GM12875 (cell line): ENCODE measurements around the gene ZNF808.
"Not testable (repeated sequence)": the region's sequence is repeated elsewhere in the genome, so short reads cannot be mapped to it uniquely, and the experiment has no call there.

ENCODE experiments used
- H3K4me3 ChIP-seq: one replicate; pipeline ENCODE4 v1.5.1; 2011; ENCODE audit warnings: low read depth, low read length, control low read depth
- CTCF ChIP-seq: IDR thresholded peaks from 2 replicates; pipeline ENCODE4 v1.5.1; 2011; ENCODE audit warnings: low read depth, mild to moderate bottlenecking, control low read depth, inconsistent platforms, low read length, moderate library complexity, borderline replicate concordance; ENCODE audit not compliant: insufficient read depth

ZNF808 gene

DNA sequence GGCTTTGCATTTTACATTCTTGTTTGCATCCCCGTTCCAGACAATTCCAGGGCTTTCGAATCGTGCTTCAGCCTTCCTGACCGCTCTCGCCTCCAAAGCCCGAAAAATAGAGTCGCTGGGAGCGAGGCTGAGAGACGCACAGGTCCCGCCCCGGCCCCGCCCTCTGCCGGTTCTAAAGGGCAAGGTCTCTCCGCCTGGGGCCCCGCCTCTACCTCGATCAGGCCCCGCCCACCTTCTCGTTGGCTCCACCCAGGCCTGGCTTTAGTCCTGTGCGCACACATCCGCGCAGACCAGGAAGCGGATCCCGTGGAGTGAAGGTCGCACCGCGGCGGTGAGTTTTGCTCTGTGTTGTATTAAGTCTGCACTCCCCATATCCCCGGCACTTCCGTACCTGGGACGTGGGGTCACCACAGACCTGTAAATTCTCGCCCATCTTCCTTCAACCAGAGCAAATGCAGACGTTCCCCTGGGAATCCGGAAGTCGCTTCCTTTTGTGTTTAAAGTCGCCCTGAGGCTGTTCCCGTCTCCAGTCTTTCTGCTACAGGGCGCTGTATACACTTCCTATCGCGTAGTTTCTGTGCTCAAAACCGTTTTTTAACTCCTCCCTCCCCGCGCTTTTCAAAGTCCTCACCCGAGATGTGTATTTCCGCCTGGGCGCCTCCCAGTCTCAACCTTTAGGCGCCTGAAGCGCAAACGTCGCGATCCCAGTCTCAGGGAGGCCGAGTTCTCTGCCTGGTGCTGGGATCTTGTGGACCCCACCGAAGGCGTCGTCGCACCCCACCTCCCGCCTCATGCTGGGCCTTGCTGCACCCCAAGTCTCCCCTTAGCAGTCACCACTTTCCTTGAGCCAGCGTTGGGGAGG lies 42.8 kb downstream of the ZNF808 start, which contains the start of gene ZNF701:
Gene ZNF701 (plus strand): TSS at position 288 of the 862 bp plus-strand sequence. CDS start 3,861 bp downstream, outside the sequence.
- peak within 1 kb of the TSS; percentile 80 for H3K4me3 ChIP-seq
- TF ChIP-seq CTCF, result no peak

- TF ChIP-seq CTCF, result no peak
- H3K4me3 ChIP-seq, result no peak overlapping the region
Measured at GRCh38 chr19:52584736-52585440, 57.4 kb downstream of the ZNF808 start.

DNA sequence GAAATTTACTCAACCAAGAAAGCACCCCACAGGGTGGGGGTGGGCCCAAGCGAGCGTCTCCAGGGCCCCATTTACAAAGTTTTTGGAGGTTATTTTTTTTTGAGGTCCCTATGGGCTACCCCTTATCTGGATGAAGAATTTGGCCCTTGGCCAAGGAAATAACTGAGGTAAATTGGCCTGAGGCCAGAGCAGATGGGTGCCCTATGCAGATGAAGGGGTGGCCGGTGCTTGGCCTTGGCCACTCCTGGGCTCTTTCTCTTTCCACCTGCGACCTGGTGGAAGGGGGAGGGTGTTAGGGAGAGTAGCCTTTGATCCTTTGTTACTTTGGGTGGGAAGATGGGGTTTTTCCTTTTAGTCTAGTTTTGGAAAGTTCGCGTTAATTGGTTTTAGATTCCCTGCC lies 58.1 kb downstream of the ZNF808 start:
- TF ChIP-seq CTCF, result no peak
- H3K4me3 ChIP-seq, result no peak overlapping the region

DNA sequence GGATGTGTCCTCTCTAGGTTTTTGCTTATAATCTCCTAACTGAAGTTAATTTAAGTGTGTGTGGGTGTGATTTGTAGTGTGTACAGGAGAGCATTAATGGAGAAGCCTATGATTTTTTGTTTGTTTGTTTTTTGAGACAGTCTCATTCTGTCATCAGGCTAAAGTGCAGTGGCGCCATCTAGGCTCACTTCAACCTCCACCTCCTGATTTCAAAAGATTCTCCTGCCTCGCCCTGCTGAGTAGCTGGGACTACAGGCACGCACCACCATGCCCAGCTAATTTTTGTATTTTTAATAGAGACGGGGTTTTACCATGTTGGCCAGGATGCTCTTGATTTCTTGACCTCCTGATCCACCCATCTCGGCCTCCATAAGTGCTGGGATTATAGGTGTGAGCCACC lies 63.3 kb downstream of the ZNF808 start:
- no peak for TF ChIP-seq CTCF
- H3K4me3 ChIP-seq, result no peak overlapping the region

- no peak for TF ChIP-seq CTCF
- no peak overlapping the region for H3K4me3 ChIP-seq
Measured at GRCh38 chr19:52592301-52592700, 64.8 kb downstream of the ZNF808 start.

DNA sequence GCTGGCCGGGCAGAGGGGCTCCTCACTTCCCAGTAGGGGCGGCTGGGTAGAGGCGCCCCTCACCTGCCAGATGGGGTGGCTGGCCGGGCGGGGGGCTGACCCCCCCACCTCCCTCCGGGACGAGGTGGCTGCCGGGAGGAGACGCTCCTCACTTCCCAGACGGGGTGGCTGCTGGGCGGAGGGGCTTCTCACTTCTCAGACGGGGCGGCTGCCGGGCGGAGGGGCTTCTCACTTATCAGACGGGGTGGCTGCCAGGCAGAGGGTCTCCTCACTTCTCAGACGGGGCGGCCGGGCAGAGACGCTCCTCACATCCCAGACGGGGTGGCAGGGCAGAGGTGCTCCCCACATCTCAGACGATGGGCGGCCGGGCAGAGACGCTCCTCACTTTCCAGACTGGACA lies 66.0 kb downstream of the ZNF808 start:
- not testable (repeated sequence) for H3K4me3 ChIP-seq

DNA sequence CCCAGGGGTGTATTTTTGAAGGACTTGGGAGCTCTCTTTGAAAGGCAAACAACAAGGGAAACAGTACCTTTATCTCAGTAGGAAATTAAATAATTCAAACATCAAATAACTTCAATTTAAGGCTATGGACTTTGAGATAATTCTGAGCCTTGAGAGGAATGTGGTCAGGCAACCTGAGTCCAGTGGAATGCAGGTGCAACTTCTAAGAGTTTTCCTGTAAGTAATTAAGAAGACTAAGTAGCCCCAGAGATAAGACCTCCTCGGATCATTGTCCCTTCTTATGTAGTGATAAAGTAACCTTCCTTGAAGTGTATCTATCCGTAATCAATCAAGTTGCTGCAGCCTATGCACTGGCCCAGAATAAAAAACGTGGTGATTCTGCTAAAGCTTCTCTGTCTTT lies 71.8 kb downstream of the ZNF808 start:
- no peak overlapping the region for H3K4me3 ChIP-seq
- no peak for TF ChIP-seq CTCF
